Common myeloid progenitor, CD34-positive (primary cell): ENCODE measurements around the gene ZNF622.

Source experiments
- CTCF ChIA-PET: fragments of 350-600 bp; sonication (Branson Sonifier 250); formaldehyde crosslinking; loops from one replicate; lab custom pipeline; 2021; ENCODE audit warnings: antibody characterized with exemption; lab: Charles Lee
- POLR2A ChIA-PET: fragments of 350-600 bp; sonication (Branson Sonifier 250); formaldehyde crosslinking; loops from one replicate; lab custom pipeline; 2021; ENCODE audit warnings: antibody characterized with exemption; lab: Charles Lee
- DNase-seq, 3 donors: peaks; one replicate each; pipeline versions ENCODE4 v3.0.0 to v3.0.0-alpha.2; 2013
- H3K27ac ChIP-seq, 2 experiments: 1 replicate in 1 of 2; 2 replicates in 1 of 2; pipeline ENCODE4 v1.7.0; 2013; ENCODE audit warnings: inconsistent platforms in 2 of 2, low read length in 2 of 2, mild to moderate bottlenecking in 2 of 2, low read depth in 1 of 2, moderate library complexity in 1 of 2; ENCODE audit not compliant: severe bottlenecking in 2 of 2, insufficient read depth in 1 of 2, poor library complexity in 1 of 2
- H3K27me3 ChIP-seq, 5 experiments: replicated peaks in 2 of 5; 1 replicate in 3 of 5; 2 replicates in 2 of 5; pipeline versions ENCODE4 v1.6.1 to v1.7.0; 2013; ENCODE audit warnings: low read length in 4 of 5, mild to moderate bottlenecking in 2 of 5, moderate library complexity in 2 of 5, inconsistent platforms in 1 of 5; ENCODE audit not compliant: insufficient read depth in 5 of 5, control insufficient read depth in 4 of 5
- H3K36me3 ChIP-seq, 4 experiments: 1 replicate in 2 of 4; 2 replicates in 2 of 4; pipeline versions ENCODE4 v1.6.1 to v1.7.0; 2013; ENCODE audit warnings: low read length in 3 of 4, control low read depth in 1 of 4, mild to moderate bottlenecking in 1 of 4; ENCODE audit not compliant: control insufficient read depth in 4 of 4, insufficient read depth in 4 of 4
- H3K4me1 ChIP-seq, 4 experiments: 1 replicate in 3 of 4; 2 replicates in 1 of 4; pipeline versions ENCODE4 v1.6.1 to v1.7.1; 2013; ENCODE audit warnings: low read length in 3 of 4, mild to moderate bottlenecking in 3 of 4, control low read depth in 1 of 4, inconsistent platforms in 1 of 4, moderate library complexity in 1 of 4; ENCODE audit not compliant: control insufficient read depth in 4 of 4, insufficient read depth in 4 of 4; ENCODE audit errors: control extremely low read depth in 1 of 4
- H3K4me3 ChIP-seq, 7 experiments: 1 replicate in 4 of 7; 2 replicates in 3 of 7; pipeline versions ENCODE4 v1.5.1 to v1.7.0; 2013; ENCODE audit warnings: mild to moderate bottlenecking in 7 of 7, low read length in 6 of 7, moderate library complexity in 6 of 7, inconsistent platforms in 2 of 7, low read depth in 2 of 7, control low read depth in 1 of 7; ENCODE audit not compliant: insufficient read depth in 4 of 7, control insufficient read depth in 1 of 7; ENCODE audit errors: extremely low read depth in 1 of 7
- H3K9me3 ChIP-seq, 5 experiments: 1 replicate in 4 of 5; 2 replicates in 1 of 5; pipeline versions ENCODE4 v1.6.1 to v1.7.1; 2013; ENCODE audit warnings: low read length in 4 of 5, mild to moderate bottlenecking in 2 of 5, inconsistent platforms in 1 of 5, low read depth in 1 of 5, moderate library complexity in 1 of 5; ENCODE audit not compliant: control insufficient read depth in 4 of 5, insufficient read depth in 2 of 5; ENCODE audit errors: control extremely low read depth in 1 of 5
- WGBS: methylation state at CpG from one replicate; pipeline ENCODE4 v1.1.5; 2013; ENCODE audit not compliant: insufficient coverage; 5-methylcytosine and 5-hydroxymethylcytosine counted together

The ZNF622 gene

DNA sequence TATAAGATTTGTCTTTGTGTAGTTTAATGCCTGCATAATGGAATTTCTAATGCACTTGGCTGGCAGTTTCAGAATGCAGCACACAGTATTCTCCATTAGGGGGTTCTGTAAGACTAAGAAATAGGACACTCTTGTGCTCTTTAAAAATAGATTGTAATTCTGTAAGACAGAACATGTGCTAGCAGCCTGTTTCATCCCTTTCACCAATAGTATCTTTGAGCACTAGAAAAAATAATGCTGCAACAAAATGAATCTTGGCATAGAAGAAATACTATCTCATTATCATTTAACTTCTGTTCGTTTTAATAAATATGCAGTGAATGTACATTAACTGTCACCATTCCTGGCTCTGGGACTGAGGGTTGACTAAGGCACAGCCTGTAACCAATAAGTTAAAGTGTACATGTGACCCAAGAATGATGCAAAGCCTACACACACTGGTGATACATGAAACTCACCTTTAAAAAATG is 23.8 kb upstream of the ZNF622 start:
- Histone ChIP-seq H3K9me3 (peaks cover 0 to 2% (median 0%) of the 10 kb centered on the region in 5 experiments), H3K27me3 (no peaks in the 10 kb centered on the region), H3K27ac (no peak overlapping the region), H3K36me3 (no peaks in the 10 kb centered on the region), H3K4me3 (no peak overlapping the region), H3K4me1 (no peaks in the 10 kb centered on the region)
- ChIA-PET POLR2A (no interaction called here), CTCF (interaction anchor here (0.6 to 2.9 kb wide), 15 partner anchors 9 to 713 kb away, joined by 3 to 38 read pairs (median 4); no protein-coding TSS in a partner anchor)
- no CpG with 5 or more reads among the region's 1 CpG for WGBS
- peak; percentile 39 to 66 (median 59) for DNase-seq

- Histone ChIP-seq H3K36me3 (no peaks in the 10 kb centered on the region), H3K27ac (no peak overlapping the region), H3K4me1 (no peaks in the 10 kb centered on the region), H3K4me3 (no peak overlapping the region), H3K9me3 (no peaks in the 10 kb centered on the region), H3K27me3 (no peaks in the 10 kb centered on the region)
- POLR2A ChIA-PET = no interaction called here
- 100% methylated on average over 1 of the region's 2 CpGs for whole genome bisulfite sequencing
- CTCF ChIA-PET = interaction anchor here (1.1 to 2.6 kb wide), 3 partner anchors 14 to 185 kb away, joined by 3 to 29 read pairs (median 6); no protein-coding TSS in a partner anchor
- no peak for DNase-seq
Measured at GRCh38 chr5:16487456-16487855, 21.9 kb upstream of the ZNF622 start.

DNA sequence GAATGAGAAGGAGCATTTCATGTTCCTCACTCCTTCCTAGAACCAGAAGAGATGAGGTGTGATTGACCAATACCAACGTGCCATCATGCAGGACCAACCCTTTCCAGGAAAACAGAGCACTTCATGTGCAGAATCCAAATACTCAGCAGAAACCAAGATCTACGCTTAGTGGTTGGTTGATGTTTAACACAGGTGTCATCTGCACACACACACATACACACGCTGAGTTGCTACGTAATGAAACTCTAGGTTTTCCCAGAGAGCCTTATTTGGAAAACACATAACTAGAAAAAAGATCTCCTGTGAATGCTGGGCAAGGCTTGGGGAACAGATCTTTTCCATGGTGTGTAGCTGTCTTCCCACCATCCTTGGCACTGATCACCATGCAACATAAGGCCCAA is 21.1 kb upstream of the ZNF622 start:
- Histone ChIP-seq H3K27me3 (no peaks in the 10 kb centered on the region), H3K27ac (no peak overlapping the region), H3K36me3 (no peaks in the 10 kb centered on the region), H3K4me1 (no peaks in the 10 kb centered on the region), H3K9me3 (no peaks in the 10 kb centered on the region), H3K4me3 (no peak overlapping the region)
- DNase-seq = no peak
- POLR2A ChIA-PET = no interaction called here
- WGBS = 40% methylated on average over 1 of the region's 4 CpGs
- CTCF ChIA-PET = interaction anchor here (1.1 to 2.6 kb wide), 2 partner anchors 13 to 181 kb away, joined by 3 to 29 read pairs; no protein-coding TSS in a partner anchor

DNA sequence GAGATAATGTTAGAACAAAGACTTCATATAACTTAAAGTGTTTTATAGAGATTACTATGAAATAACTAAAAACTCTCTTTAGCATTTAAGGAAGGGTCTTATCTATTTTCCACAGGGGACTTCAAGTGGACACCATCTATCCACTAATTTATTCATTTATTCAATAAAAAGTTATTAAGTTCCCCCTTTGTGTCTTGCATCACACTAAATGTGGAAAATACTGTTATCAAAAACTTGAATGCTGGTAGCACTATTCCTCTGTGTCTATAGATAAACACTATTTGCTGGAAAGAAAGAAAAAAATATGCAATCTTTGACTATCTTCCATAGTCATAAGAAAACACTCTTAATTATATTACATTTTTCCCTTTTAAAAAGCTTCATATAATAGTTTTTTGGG is 20.1 kb upstream of the ZNF622 start:
- ChIA-PET CTCF (interaction anchor here (2.7 kb wide), 1 partner anchor 29 kb away, joined by 7 read pairs; no protein-coding TSS in a partner anchor), POLR2A (no interaction called here)
- Histone ChIP-seq H3K27ac (no peak overlapping the region), H3K36me3 (no peaks in the 10 kb centered on the region), H3K4me3 (no peak overlapping the region), H3K4me1 (no peaks in the 10 kb centered on the region), H3K9me3 (no peaks in the 10 kb centered on the region), H3K27me3 (no peaks in the 10 kb centered on the region)
- peak in 1 of 3 donors; percentile 33 for DNase-seq

DNA sequence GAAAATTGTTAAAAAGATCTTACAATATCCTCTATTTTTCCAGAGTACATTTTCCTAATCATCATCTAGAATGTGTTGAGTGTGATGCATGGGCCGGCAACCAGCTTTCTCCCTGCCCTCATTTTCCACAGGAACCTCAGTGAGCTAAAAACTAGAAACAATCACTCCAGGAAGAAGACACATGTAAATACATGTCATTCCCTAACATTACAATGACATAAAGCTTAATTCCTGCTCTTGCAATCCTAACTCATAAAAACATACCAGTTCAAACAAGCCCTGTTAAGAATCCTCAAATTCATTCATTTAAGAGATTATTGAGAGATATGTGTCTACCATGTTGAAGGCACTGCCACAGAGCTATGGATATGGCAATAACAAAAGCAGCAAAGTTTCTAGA is 18.5 kb upstream of the ZNF622 start:
- no peak overlapping the region for H3K27ac ChIP-seq
- no peaks in the 10 kb centered on the region for H3K4me1 ChIP-seq
- peaks cover 0 to 3% (median 0%) of the 10 kb centered on the region in 5 experiments for H3K9me3 ChIP-seq
- WGBS = 100% methylated on average over 1 of the region's 1 CpG
- H3K27me3 ChIP-seq = no peaks in the 10 kb centered on the region
- no peak for DNase-seq
- POLR2A ChIA-PET = no interaction called here
- H3K4me3 ChIP-seq = no peak overlapping the region
- H3K36me3 ChIP-seq = no peaks in the 10 kb centered on the region
- CTCF ChIA-PET = interaction anchor here (1.0 to 3.6 kb wide), 4 partner anchors 13 to 182 kb away, joined by 3 to 12 read pairs (median 8); no protein-coding TSS in a partner anchor

GRCh38 chr5:16483361-16483760 is 17.8 kb upstream of the ZNF622 start:
- Histone ChIP-seq H3K27ac (no peak overlapping the region), H3K9me3 (peaks cover 0 to 3% (median 0%) of the 10 kb centered on the region in 5 experiments), H3K27me3 (no peaks in the 10 kb centered on the region), H3K4me1 (no peaks in the 10 kb centered on the region), H3K4me3 (no peak overlapping the region), H3K36me3 (no peaks in the 10 kb centered on the region)
- no peak for DNase-seq
- POLR2A ChIA-PET = no interaction called here
- CTCF ChIA-PET = interaction anchor here (0.8 to 3.6 kb wide), 7 partner anchors 12 to 719 kb away, joined by 3 to 12 read pairs (median 3); no protein-coding TSS in a partner anchor

DNA sequence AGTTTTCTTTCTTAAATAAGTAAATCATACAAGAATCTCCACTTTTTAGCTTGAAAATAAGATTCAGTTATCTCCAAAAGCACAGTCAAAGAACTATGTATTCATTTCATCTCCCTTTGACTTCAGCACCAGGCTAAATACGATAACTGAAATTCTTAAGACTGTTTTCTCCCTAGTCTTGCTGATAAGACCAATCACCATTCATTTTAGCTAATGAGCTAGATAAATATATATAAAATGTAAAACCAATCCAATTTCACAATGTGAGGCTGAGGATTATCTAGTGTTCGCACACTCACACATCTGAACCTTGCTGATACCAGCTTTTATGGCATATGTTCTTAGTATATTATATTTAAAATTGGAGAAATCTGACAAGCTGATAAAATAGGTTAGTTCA is 17.3 kb upstream of the ZNF622 start:
- H3K4me3 ChIP-seq = no peak overlapping the region
- POLR2A ChIA-PET = no interaction called here
- no peak overlapping the region for H3K27ac ChIP-seq
- DNase-seq = peak in 2 of 3 donors; percentile 21 to 51
- H3K36me3 ChIP-seq = no peaks in the 10 kb centered on the region
- CTCF ChIA-PET = interaction anchor here (0.7 to 3.6 kb wide), 8 partner anchors 9 to 720 kb away, joined by 3 to 12 read pairs (median 3); no protein-coding TSS in a partner anchor
- H3K4me1 ChIP-seq = no peaks in the 10 kb centered on the region
- WGBS = no CpG with 5 or more reads among the region's 2 CpGs
- no peaks in the 10 kb centered on the region for H3K27me3 ChIP-seq
- H3K9me3 ChIP-seq = peaks cover 0 to 3% (median 0%) of the 10 kb centered on the region in 5 experiments
